K562 (cell line): ENCODE data around the gene DLST. TPM values are rescaled to one million over a fixed set of nuclear protein-coding genes. Genes with fewer than 3 reads are reported as not detected.

Source experiments
- ARID1B ChIP-seq: fragments of 450-650 bp; IDR thresholded peaks from 2 replicates; pipeline ENCODE4 v1.6.1; 2016; ENCODE audit warnings: antibody characterized with exemption, mild to moderate bottlenecking, inconsistent platforms
- CBFA2T2 ChIP-seq: fragments of 450-650 bp; conservative IDR thresholded peaks from 2 replicates; pipeline ENCODE4 v1.6.1; 2017; ENCODE audit warnings: mild to moderate bottlenecking
- CBFA2T3 ChIP-seq: fragments of 450-650 bp; IDR thresholded peaks from 2 replicates; pipeline ENCODE4 v1.6.1; 2017
- CC2D1A ChIP-seq: fragments of 450-650 bp; IDR thresholded peaks from 2 replicates; pipeline ENCODE4 v1.6.1; 2017; ENCODE audit warnings: mild to moderate bottlenecking
- DPF2 ChIP-seq: fragments of 450-650 bp; IDR thresholded peaks from 2 replicates; pipeline ENCODE4 v1.6.1; 2016
- EP300 ChIP-seq: IDR thresholded peaks from 2 replicates; pipeline ENCODE4 v1.6.1; 2012; ENCODE audit warnings: low read length, improper control_type of control experiment
- ETS2 ChIP-seq: IDR thresholded peaks from 2 replicates; pipeline ENCODE4 v1.6.1; 2016; ENCODE audit warnings: borderline replicate concordance, missing genetic modification characterization, mild to moderate bottlenecking, moderate library complexity, missing compliant biosample characterization; ENCODE audit not compliant: poor library complexity, severe bottlenecking
- FOSL1 ChIP-seq: fragments of 200-800 bp; sonication (Bioruptor generic); conservative IDR thresholded peaks from 2 replicates; pipeline ENCODE4 v1.6.1; 2016; ENCODE audit warnings: missing genetic modification characterization, missing compliant biosample characterization
- FOXM1 ChIP-seq, 2 experiments: fragments of 450-650 bp in 1 of 2; sonication (generic) in 1 of 2; formaldehyde crosslinking in 1 of 2; IDR thresholded peaks; 2 replicates each; pipeline versions ENCODE4 v1.6.1 to v1.9.0; 2017 to 2022; ENCODE audit warnings: low read depth in 2 of 2, mild to moderate bottlenecking in 2 of 2, missing genetic modification reagents in 1 of 2, moderate library complexity in 1 of 2
- KLF16 ChIP-seq: IDR thresholded peaks from 2 replicates; pipeline ENCODE4 v1.6.1; 2016; ENCODE audit warnings: antibody characterized with exemption
- LEF1 ChIP-seq: fragments of 450-650 bp; IDR thresholded peaks from 2 replicates; pipeline ENCODE4 v1.6.1; 2016; ENCODE audit warnings: mild to moderate bottlenecking
- NCOA6 ChIP-seq: fragments of 450-650 bp; IDR thresholded peaks from 2 replicates; pipeline ENCODE4 v1.6.1; 2017; ENCODE audit warnings: mild to moderate bottlenecking
- NELFE ChIP-seq: IDR thresholded peaks from 2 replicates; pipeline ENCODE4 v1.6.1; 2011; ENCODE audit warnings: mild to moderate bottlenecking; ENCODE audit not compliant: insufficient read depth, insufficient read length
- PHB2 ChIP-seq: fragments of 450-650 bp; IDR thresholded peaks from 2 replicates; pipeline ENCODE4 v1.6.1; 2017; ENCODE audit warnings: low read depth
- PURB ChIP-seq: sonication (generic); formaldehyde crosslinking; IDR thresholded peaks from 2 replicates; pipeline ENCODE4 v1.9.0; 2021; ENCODE audit warnings: low read depth, mild to moderate bottlenecking, missing genetic modification reagents
- SMARCA4 ChIP-seq: fragments of 450-650 bp; IDR thresholded peaks from 2 replicates; pipeline ENCODE4 v1.6.1; 2016
- SMARCC2 ChIP-seq: fragments of 450-650 bp; IDR thresholded peaks from 2 replicates; pipeline ENCODE4 v1.6.1; 2017; ENCODE audit warnings: antibody characterized with exemption, moderate library complexity, mild to moderate bottlenecking, low read depth
- STAT5A ChIP-seq: IDR thresholded peaks from 2 replicates; pipeline ENCODE4 v1.6.1; 2012; ENCODE audit warnings: low read length, inconsistent platforms, borderline replicate concordance
- TAL1 ChIP-seq: fragments of 450-650 bp; IDR thresholded peaks from 2 replicates; pipeline ENCODE4 v1.6.1; 2016; ENCODE audit warnings: mild to moderate bottlenecking
- TCF3 ChIP-seq: sonication (generic); formaldehyde crosslinking; IDR thresholded peaks from 2 replicates; pipeline ENCODE4 v1.4.0; 2020; ENCODE audit warnings: mild to moderate bottlenecking, missing genetic modification reagents
- ZFPM2 ChIP-seq: fragments of 250-450 bp; sonication (Bioruptor Pico); IDR thresholded peaks from 2 replicates; pipeline ENCODE4 v1.5.1; 2022; ENCODE audit warnings: mild to moderate bottlenecking
- ZNF253 ChIP-seq: fragments of 250-450 bp; sonication (Bioruptor Pico); conservative IDR thresholded peaks from 2 replicates; pipeline ENCODE4 v1.6.1; 2021; ENCODE audit warnings: mild to moderate bottlenecking
- ZNF57 ChIP-seq: fragments of 450-650 bp; formaldehyde crosslinking; IDR thresholded peaks from 2 replicates; pipeline ENCODE4 v1.4.0; 2020; ENCODE audit warnings: mild to moderate bottlenecking, moderate library complexity
- polyA plus RNA-seq, 8 experiments: library from polyadenylated mRNA; depleted of rRNA in 4 of 8; stranded (reverse) in 5 of 8; unstranded in 3 of 8; fragments of >200 nt; fragmentation: Nextera tagmentation in 2 of 8; fragmentation: Illumina TruSeq in 1 of 8; extraction: Ambion mirVana in 2 of 8; extraction: Trizol in 1 of 8; gene quantifications; 2 replicates each; pipeline versions ENCODE4 v1.2.1 to v1.2.3, GENCODE V29; 2011 to 2014; ENCODE audit warnings: inconsistent platforms in 1 of 8, missing spikeins in 1 of 8
- total RNA-seq, 7 experiments: library from RNA; depleted of rRNA in 6 of 7; stranded (reverse); fragments of >200 nt in 6 of 7; fragmentation: Illumina TruSeq in 2 of 7; extraction: Trizol in 2 of 7; gene quantifications; 2 replicates each; pipeline versions ENCODE4 v1.2.1 to v1.2.3, GENCODE V29; 2011 to 2021; ENCODE audit warnings: low replicate concordance in 1 of 7
- TF ChIP-seq, protein P1 (sequence below): fragments of 450-650 bp; IDR thresholded peaks from 2 replicates; pipeline ENCODE4 v1.6.1; 2016; ENCODE audit warnings: low read depth, mild to moderate bottlenecking, moderate library complexity
- TF ChIP-seq, protein P2 (sequence below): fragments of 200-800 bp; sonication (Bioruptor generic); IDR thresholded peaks from 2 replicates; pipeline ENCODE4 v1.6.1; 2017; ENCODE audit warnings: missing genetic modification characterization, missing compliant biosample characterization

The DLST gene
- total and polyA plus RNA-seq, 9 of the 15 experiments (the other 6 are each of a cell fraction or from before 2014, with no cell fraction given) = 3.0 to 73.7 (median 45.4) TPM

DNA sequence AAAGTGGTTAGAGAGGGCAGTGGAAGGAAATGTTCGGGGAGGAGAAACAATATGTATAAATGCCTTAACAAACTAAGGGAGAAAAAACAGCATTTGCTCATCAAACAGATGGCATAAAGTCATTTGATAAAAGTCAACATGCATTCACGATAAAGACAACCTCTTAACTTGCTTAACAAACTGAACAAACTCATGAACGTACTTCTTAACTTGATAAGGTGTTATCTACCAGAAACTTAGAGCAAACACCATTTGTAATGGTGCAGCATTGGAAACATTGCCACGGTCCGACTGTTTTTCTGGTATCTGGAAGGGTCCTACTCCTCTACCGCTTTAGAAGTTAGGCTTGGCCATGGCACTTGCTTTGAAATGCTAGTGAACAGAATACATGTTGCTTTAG lies 45.5 kb downstream of the DLST start (continued):
- TF ChIP-seq EP300 (peak; percentile 73), TCF3 (CRISPR knock-in tag) (peak; percentile 80), ZNF57 (no peak), NCOA6 (no peak), TAL1 (peak; percentile 91), PHB2 (peak; percentile 43; the same call in 1 of the 2 replicates), CC2D1A (0 out of 2 replicates have a peak, but pooled peaks have one; percentile 43), KLF16 (peak; percentile 65; the same call in 1 of the 2 replicates), CBFA2T3 (peak; percentile 94), SMARCC2 (peak; percentile 52; the same call in 1 of the 2 replicates), FOSL1 (tag) (peak; percentile 33; the same call in 1 of the 2 replicates), SMARCA4 (peak; percentile 69; the same call in 1 of the 2 replicates), FOXM1 (IDR thresholded peaks at IDR 0.05; ENCODE audit: low read depth) (peak; percentile 78), FOXM1 (CRISPR knock-in tag; IDR thresholded peaks at IDR 0.05; ENCODE audit: low read depth) (no peak), PURB (CRISPR knock-in tag) (no peak), ZFPM2 (no peak), ZNF253 (CRISPR knock-in tag) (no peak), LEF1 (0 out of 2 replicates have a peak, but pooled peaks have one; percentile 40), ARID1B (peak; percentile 92), ETS2 (tag) (no peak), CBFA2T2 (peak; percentile 90), STAT5A (peak; percentile 64; the same call in 1 of the 2 replicates), NELFE (no peak), DPF2 (peak; percentile 84)
- TF ChIP-seq, protein P1, sequence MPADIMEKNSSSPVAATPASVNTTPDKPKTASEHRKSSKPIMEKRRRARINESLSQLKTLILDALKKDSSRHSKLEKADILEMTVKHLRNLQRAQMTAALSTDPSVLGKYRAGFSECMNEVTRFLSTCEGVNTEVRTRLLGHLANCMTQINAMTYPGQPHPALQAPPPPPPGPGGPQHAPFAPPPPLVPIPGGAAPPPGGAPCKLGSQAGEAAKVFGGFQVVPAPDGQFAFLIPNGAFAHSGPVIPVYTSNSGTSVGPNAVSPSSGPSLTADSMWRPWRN = peak; percentile 41; the same call in 1 of the 2 replicates
- TF ChIP-seq, protein P2, sequence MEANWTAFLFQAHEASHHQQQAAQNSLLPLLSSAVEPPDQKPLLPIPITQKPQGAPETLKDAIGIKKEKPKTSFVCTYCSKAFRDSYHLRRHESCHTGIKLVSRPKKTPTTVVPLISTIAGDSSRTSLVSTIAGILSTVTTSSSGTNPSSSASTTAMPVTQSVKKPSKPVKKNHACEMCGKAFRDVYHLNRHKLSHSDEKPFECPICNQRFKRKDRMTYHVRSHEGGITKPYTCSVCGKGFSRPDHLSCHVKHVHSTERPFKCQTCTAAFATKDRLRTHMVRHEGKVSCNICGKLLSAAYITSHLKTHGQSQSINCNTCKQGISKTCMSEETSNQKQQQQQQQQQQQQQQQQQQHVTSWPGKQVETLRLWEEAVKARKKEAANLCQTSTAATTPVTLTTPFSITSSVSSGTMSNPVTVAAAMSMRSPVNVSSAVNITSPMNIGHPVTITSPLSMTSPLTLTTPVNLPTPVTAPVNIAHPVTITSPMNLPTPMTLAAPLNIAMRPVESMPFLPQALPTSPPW (CRISPR knock-in tag) = 0 out of 2 replicates have a peak, but pooled peaks have one; percentile 10
